ENCODE data around the gene ADORA3.

Gene ADORA3

DNA sequence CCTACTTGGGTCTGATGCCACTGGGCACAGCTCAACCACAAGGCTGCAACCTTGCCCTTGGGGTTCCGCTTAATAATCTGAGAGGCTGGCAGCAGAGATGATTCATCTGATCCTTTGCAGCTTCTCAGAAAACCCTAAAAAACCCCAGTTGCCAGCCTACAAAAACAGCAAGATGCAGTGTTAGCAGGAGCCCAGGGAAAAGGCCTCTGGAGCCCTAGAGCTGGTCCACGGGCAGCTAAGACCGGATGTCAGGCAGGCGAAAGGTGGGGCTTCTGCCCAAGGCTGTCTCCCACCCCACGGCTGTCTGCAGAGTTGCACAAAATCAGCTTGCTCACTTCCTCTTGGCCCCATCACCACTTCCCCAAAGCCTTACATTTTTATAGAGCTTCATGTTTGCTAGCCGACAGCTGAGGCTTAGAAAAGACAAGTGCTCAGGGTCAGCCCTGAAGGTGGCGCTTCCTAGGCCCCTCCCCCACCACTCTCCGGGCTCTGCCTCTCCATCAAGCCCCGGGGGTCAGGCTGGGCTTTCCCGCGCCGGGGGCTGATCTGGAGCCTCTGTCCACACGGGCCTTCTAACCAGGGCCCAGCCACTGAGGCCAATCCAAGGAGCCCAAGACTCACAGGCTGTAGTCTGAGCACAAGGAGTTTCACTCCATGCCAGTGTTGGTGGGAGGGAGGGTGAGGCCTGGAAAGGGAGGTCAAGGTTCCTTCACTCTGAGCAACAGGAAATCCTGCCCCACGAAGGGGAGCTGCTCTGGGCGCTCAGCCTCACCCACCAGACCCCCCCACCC lies 4.2 kb upstream of the ADORA3 start:
- DNase-seq: peak; percentile 75

DNA sequence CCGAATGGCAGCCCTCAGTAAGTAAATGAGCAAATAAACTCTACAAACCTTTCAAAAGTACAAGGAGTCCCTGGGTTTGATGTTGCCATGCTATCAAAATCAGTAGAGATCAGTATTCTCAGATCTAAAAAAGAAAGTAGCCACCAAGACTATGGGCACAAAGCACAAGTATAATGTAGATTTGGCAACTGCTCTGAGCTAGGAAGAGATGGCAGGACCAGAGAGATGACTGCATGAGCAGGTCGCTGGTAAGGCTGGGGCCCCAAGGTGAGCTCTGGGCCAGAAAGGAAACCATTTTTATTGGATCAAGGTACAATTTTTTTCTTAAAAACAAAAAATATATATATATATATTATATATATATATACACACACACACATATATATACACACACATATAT lies 3.1 kb upstream of the ADORA3 start:
- no peak for DNase-seq

DNA sequence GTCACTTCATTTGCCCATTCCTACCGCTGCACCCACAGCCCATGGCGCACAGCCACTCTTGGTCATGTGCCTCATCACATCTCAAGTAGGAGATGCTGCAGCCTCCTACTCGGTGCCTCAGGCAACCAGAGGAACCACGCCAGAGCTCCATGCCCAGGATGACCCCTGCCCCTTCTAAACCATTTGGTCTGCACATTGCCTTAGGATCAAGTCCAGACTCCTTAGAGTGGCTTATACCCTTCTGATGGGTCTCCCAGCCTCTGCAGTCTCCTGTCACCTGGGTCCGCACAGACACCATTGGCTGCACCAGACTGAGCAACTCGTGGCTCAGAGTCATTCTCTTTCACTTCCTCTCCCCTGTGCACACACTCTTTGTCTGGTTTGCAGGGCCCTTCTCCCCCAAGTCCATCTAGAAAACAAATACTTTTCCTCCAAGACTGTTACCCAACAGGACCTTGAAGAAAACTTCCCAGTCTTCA lies 2.2 kb upstream of the ADORA3 start:
- peak; percentile 48 for DNase-seq

DNA sequence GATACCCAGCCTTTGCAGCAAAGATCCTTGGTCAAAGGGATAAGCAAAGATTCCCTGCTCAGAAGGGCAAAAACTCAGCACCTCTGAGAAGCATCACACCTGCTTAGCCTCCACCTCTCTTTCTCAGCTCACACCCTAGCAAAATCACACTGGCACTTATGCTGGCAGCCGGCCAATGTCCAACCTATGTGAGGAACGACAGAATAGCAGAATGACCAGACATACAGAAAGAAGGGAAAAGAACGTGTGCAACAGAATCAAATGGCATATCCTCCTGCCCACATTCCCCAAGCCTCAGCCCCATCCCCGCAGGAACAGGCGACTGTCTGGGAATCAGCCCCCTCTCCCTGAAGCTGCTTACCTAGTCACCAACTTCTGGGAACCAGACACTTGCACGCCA lies 664 bp upstream of the ADORA3 start:
- no peak for DNase-seq

DNA sequence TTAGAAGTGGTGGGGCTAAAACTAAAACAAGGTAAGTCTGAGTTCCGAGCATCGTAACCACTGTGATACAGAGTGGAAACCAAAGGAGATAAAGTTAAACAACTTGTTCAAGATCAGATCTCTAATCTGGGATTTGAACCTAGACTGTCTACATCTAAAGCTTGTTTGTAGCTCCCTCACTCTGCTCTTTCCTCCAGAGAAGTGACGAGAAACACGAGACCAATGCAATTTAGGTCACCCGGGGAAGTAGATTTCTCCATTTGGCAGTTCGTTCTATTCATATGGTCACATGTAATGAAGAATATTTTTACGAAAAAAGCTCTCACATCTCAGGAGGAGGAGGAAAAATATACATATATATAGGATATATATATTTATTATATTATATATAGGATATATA lies 1.8 kb downstream of the ADORA3 start:
- no peak for DNase-seq

DNA sequence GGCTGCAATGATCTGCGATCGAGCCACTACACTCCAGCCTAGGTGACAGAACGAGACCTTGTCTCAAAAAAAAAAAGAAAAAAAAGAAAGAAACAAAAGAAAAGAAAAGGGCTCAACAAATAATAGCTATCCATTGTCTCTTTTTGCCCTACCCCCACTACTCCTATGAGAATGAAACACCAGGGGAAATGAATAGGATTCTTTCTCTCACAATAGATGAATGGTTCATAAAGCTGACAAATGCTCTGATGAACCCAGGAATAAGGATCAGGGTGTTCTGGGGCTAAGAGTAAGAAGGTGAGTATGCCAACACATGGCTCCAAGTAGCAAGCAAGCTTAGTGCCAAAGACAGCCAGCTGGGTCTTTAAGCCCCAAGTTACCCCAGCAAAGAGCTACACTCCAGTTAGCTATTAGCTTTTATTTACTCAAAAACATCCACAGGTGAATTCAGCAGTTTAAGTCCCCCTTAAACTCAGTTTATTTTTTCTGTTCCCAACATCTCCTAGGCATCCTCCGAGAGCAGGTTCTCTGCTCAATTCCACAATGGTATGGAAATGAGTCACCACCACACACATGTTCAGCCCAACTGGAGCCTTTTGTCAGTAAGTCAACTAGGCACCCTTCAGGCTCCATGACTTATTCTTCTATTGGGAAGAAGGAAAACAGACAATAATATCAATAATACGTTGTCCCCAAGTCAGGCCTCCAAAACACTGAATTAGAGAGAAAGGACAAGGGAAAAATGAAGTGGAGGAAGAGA lies 4.2 kb downstream of the ADORA3 start:
- DNase-seq: no peak

DNA sequence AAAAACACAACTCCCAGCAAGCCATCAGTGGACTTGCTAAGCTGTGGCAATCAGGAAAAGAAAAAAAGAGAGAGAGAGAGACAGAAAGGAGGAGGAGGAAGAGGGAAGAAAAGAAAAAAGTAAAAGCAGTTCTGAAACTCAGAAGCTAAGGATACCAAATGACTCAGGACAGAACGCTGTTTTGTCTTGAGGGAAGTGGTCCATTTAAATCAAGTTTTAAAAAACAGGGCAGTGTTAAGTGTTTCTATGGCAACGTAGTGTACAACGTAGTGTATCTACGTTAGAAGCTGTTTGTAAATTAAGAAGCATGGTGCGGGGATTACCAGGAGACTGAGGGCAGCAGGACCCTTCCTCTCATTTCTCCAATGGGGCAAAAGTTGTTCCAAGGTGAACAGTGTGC lies 5.8 kb downstream of the ADORA3 start:
- DNase-seq: no peak

DNA sequence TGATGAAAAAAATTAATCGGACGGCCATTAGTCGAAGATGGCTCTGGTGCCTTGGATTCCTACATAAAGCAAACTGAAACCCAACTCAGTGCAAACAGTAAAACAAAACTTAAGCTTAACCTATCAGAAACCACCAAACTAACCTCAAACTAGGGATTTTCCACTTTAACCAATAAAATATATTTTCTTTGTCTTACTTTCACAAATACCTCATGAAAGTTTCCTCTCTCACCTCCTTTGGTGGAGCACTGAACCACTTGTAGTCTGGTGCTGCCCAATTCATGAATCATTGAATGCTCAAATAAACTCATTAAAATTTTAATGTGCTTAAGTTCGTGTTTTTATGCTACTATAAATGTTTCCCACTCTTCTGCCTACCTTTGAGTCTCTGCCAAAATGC lies 7.0 kb downstream of the ADORA3 start:
- DNase-seq: no peak

DNA sequence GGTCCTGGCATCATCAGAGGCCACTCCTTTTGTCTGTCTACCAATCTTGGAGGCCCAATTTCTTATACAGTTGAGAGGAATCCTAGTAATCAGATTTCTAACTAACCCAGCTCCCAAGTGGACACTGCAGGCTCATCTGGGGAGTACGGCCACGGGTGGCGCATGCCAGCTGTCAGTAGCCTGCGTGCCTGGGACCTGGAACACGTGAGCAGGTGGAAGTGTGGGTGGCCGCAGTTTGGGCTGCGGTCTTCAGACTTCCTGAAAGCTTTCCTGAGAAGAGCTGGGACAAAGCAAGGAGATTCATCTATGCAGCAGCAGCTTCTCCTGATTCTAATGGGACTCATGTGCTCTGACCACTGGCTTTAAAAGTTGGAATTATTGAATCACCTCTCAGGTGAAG lies 12.4 kb downstream of the ADORA3 start:
- no peak for DNase-seq

DNA sequence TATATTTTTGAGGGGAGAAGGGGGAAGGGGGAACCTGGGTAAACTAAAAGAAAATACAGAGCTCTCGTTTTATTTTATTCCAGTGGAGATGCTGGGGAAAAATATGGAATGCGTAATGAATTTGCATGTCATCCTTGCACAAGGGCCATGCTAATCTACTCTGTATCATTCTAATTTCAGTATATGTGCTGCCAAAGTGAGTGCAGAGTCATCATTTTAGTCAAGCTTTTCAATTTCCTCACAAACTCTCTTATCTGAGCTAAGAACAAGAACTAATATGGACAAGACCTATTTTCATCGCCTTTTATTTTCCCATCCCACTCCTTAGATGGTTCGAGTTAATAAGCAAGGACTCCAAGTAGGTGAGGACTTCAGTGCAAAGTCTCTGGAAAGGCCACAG lies 13.2 kb downstream of the ADORA3 start:
- DNase-seq: no peak

DNA sequence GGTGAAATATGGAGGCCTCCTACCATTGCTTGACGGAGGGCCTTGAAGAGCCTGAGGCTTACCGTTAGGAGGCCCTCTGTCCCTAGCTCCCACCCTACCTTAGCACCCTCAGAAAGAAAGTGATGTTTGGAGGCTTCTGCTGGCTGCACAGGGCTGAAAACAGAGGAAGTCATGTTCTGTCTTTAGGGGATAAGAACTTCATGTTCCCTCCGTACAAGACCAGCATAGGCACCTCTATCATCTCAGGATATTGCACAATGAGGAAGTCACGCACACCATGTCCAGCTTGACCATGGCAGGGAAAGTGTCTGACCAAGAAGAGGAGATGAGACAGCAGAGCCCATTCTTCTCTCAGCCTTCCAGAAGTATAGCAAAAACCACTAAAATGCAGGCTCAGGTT lies 13.8 kb downstream of the ADORA3 start:
- DNase-seq: no peak

DNA sequence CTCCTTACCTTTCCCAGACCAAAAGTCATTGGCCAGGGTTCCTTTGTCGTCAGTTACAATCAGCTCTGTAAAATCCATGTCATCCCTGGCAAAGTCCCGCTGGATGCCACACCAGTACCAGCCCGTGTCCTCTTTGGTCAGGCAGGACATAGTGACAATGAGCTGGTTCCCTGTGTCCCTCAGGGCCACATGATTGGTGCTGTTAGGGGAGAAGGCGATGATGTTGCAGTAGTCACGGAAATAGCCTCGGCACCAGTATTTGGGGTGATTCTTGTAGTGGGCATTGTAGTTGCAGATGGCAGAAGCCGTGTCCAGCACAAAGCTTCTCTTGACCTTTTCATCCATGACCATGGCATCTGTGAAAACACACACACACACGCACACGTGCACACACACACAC lies 14.8 kb downstream of the ADORA3 start:
- DNase-seq: no peak

DNA sequence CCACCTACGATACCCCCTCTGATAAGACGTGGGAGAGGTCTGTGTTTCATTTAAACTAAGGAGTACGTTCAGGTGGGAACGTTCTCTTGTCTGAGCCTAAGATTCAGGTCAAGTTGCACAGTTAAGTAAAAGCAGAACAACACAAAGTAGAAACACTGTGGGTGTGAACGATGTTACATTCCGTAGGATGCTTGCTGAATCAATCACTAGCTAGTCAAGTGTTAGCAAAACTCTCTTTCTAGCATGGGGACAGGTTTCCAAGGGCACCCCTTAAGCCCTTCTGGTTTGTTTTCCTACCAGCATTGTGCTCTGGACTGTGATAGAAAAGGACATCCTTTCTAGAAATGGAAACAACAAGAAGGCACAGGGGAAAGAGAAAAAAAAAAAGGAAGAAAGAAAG lies 16.3 kb downstream of the ADORA3 start:
- no peak for DNase-seq

DNA sequence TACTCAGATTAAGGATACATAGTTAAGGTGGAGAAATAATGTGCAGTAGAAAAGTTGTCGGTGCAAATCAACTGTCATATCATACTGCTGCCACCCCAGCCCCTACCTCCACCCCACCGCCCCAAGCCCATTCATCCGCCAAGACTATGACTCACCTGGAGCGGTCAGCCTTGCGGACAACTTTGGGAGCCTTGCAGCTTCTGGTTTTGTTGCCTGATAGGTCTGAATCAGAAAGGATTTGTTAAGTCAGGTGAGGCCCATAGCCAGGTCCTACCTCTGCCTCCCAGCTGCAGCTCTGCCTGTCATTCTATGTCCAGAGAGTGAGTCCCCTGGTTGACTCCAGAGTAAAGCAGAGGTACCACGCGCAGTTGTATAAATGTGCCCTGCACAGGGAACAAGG lies 17.0 kb downstream of the ADORA3 start:
- DNase-seq: no peak

DNA sequence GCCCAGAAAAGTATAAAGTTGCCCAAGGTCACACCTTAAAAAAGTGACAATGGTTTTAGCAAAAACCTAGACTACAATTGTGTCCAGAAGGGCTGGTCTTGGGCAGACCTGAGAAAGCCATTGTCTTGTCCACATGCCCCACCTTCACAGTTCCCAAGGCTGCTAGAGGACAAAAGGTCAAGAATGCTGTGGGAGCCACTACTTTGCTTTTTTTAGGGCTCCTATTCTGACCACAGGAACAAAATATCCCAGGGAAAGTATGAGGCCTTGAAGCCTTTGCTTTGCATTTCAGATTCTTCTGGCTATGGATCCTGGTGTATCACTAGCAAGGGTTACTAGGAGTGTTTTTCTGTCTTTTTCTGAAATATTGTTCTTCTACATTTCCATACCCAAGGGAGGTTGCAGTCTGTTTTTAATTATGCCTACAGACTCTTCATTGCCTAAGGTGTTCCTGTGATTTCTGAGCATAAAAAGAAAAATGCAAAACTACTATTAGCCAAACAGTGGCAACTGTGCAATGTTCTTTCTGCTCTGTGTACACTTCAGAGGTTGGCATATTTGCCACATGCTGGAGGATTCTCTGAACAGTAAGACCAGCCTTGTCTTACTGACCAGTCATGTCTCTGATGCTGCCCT lies 18.9 kb downstream of the ADORA3 start:
- DNase-seq: no peak

DNA sequence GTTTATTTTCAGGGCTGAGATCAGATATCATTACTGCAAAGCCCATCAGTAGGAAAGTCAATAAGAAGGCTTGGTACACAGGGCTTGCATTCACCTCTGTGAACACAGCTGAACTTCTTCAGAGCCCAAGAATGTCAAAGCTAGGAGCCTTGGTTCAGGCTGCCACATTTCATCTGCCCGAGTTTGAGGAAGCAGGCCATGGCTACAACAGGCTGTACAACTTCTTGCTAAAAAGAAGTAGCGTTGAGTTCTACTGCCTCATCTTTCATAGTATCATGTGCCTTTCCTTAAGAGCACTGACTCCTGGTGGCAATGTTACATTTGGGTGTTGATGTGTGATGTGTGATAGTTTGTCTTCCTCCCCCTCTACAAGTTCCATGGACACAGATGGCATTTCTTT lies 19.6 kb downstream of the ADORA3 start:
- no peak for DNase-seq

DNA sequence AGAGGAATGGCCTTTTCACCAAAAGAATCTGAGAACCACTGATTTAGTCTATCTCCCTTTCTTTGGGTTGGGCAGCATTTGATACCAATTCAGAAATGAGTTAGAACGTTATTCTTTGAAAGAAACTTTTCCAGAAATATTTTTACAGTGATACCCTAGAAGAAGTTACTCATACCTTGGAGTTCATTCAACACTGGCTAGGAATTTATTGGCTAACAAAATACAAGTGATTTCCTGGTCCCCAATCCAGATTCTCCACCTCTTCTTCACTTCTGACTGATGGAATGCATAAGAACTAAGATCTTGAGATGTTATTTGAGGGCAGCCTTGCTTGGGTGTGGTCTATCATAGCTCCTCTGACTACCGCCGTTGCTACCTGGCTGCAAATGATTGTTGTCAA lies 20.3 kb downstream of the ADORA3 start:
- no peak for DNase-seq

DNA sequence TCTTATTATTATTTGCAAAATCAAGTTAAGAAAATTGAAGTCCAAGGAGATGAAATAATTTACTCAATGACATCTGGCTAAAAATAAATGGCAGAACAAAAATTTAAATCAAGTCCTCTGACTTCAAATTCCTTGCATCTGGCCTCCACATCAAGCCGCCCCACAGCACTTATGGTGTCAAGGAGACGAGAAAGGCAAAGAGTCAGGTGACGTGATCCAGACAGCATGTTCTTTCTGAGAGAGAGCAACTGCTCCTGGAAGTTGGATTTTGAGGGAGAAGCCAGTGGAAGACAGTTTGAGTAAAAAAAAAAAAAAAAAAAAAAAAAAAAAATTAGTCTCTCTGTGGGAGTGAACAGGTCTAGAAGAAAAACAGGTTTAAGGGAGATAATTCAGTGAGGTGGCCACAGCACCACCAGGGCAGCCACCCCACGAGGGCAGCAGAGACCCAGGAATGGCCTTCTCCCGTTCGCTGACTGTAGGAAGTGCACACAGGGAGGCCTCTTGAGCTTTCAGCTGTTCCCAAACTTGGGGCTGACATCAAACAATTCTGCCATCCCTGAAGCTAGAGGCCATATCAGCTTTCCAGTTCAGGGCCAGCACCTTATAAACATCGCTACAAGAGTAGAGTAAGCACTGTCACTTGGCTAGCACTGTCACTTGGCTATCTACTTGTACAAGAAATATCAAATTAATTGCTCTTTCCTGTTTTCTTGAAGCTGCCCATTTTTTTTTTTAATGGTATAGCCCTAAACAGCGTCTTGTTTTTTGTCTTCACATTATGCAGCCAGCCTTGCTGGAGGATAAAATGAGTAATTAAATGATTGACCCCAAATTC lies 21.8 kb downstream of the ADORA3 start:
- peak; percentile 74 for DNase-seq

DNA sequence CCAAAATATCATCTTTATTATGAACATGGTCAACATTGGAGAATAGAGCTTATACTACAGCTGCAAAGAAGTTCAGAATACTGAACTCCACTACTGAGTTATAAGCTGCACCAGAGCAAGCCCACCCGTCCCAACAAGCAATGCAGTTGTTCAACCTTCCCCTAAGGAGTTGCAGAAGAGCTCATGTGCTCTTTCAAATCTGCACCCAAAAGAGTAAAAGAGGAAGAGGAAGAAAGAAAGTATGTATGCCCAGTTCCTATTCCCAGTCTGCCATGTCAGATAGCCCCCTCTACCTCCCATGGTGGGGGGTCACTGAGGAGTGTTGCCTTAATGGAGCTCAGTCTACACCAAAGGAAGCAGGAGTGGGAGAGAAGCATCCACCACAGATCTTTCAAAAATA lies 22.8 kb downstream of the ADORA3 start:
- DNase-seq: no peak

DNA sequence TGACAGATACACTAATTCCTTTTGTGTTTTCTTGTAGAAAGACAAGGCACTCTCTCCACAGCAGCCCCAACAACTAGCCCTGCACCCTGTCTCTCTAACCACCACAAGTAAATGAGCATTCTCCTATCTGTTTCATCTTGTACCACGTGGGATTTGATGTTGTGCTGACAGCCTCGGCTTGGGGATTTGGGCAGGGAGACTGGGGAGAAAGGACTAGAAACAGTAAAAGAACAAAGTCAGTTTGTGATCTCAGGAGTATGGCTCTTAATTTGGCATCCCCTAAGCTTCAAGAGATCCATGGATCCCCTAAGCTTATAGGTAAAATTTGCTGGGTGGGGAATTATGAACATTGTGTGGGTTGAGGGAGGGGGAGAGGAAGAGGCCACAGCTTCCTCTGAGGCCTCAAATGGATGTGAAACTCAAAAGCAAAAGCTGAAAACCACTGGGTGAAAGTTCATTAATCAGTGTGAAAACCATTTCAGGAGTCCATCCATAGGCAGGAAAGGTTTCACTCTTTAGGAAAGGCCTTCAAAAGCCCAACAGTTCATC lies 26.6 kb downstream of the ADORA3 start:
- DNase-seq: peak; percentile 45

DNA sequence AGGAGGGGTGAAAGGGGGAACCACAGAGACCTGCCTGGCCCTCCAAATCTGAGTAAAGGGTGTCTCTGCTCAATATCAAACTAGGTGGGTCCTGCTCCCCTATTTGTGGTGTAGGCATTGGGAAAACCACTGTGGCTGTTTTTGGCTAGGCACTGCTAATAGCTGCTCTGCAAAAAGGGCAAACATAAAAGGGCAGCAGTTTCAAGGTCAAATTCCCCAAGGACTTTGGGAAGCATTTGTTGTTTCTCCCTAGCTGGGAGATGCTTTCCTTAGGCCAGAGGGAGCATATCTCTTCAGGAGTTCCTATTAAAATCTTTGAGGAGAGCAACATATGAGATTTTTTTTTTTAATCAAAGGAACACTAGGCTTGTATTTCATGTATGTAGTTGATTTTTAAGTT lies 27.2 kb downstream of the ADORA3 start:
- no peak for DNase-seq

DNA sequence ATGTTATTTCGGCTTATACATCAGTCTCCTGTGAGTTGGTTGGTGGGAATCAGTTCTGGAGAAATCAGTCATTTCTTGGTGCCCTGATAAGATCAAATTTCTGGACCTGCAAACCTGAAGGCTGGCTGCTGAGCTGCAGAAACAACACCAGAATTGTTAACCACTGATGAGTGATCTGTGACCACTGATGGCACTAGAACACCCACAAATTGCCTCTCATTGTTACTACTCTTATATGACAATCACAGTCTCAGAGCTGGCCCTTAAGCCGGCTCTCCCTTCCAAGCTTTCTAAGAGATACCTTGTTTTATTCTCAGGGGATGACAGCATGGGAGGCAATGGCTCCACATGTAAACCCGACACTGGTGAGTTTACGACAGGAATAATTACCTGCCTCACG lies 27.7 kb downstream of the ADORA3 start:
- DNase-seq: peak; percentile 56

DNA sequence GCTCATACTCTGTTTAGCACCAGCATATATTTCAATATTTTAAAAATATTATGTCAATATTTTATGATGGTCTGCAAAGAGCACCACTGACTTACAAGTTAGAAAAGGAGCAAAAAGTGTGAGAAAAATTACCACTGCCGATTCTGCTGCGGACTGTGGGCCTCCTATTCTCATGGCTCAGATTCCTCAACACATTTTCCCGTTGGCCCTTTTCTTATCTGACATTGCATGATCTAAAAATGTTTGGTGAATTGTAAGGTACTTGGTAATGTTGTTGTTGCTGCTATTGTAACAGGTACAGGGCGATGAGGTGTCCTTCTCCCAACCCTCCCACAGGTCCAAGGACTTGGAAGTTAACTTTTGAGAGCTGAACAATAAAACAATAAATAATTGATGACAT lies 28.9 kb downstream of the ADORA3 start:
- no peak for DNase-seq
